Lower leg skin (tissue), 3 donors: ENCODE data around the gene NBEA.

ENCODE experiments used
- POLR2A ChIP-seq, 2 donors: fragments of 450-650 bp; IDR thresholded peaks; one replicate each; pipeline ENCODE4 v1.6.1; 2016 to 2017; ENCODE audit warnings: antibody characterized with exemption in 2 of 2, mild to moderate bottlenecking in 1 of 2, moderate library complexity in 1 of 2
- TF ChIP-seq, protein P1 (sequence below), 3 donors: fragments of 450-650 bp; IDR thresholded peaks; one replicate each; pipeline ENCODE4 v1.5.1; 2016; ENCODE audit warnings: antibody characterized with exemption in 3 of 3, mild to moderate bottlenecking in 3 of 3, moderate library complexity in 2 of 3

GRCh38 chr13:35603593-35604285 lies 661.7 kb downstream of the NBEA start:
- TF ChIP-seq, protein P1, sequence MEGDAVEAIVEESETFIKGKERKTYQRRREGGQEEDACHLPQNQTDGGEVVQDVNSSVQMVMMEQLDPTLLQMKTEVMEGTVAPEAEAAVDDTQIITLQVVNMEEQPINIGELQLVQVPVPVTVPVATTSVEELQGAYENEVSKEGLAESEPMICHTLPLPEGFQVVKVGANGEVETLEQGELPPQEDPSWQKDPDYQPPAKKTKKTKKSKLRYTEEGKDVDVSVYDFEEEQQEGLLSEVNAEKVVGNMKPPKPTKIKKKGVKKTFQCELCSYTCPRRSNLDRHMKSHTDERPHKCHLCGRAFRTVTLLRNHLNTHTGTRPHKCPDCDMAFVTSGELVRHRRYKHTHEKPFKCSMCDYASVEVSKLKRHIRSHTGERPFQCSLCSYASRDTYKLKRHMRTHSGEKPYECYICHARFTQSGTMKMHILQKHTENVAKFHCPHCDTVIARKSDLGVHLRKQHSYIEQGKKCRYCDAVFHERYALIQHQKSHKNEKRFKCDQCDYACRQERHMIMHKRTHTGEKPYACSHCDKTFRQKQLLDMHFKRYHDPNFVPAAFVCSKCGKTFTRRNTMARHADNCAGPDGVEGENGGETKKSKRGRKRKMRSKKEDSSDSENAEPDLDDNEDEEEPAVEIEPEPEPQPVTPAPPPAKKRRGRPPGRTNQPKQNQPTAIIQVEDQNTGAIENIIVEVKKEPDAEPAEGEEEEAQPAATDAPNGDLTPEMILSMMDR (IDR thresholded peaks at IDR 0.05) = no peak
- no peak for TF ChIP-seq POLR2A (IDR thresholded peaks at IDR 0.05)
